OCI-LY7 (cell line): ENCODE measurements around the gene MYLIP. TPM values are rescaled to one million over a fixed set of nuclear protein-coding genes. Genes with fewer than 3 reads are reported as not detected.
A peak's percentile ranks its signal among the peaks of the same experiment; 100 is the strongest.

Source experiments
- BruUV-seq: library from RNA; stranded (reverse); fragments of 400-500 nt; replicated peaks from 2 replicates; lab custom pipeline; 2021; lab: Mats Ljungman, UMichigan
- CTCF ChIA-PET: fragments of 300-600 bp; sonication (Branson Sonifier 250); formaldehyde crosslinking; loops from one replicate; lab custom pipeline; 2022; ENCODE audit warnings: antibody characterized with exemption; ENCODE audit not compliant: unreplicated experiment; lab: Charles Lee
- POLR2A ChIA-PET: fragments of 300-600 bp; sonication (Branson Sonifier 250); formaldehyde crosslinking; loops from one replicate; lab custom pipeline; 2022; ENCODE audit warnings: antibody characterized with exemption; lab: Charles Lee
- DNase-seq: peaks from one replicate; pipeline ENCODE4 v3.0.0-alpha.2; 2015; ENCODE audit warnings: low spot score
- H2AFZ ChIP-seq: fragments of 200-600 bp; sonication (generic), shearing (Covaris generic); 2 replicates; pipeline ENCODE4 v1.6.1; 2014; ENCODE audit warnings: mild to moderate bottlenecking, antibody characterized with exemption, low read length, moderate library complexity
- H3K27ac ChIP-seq: fragments of 200-600 bp; sonication (generic); 2 replicates; pipeline ENCODE4 v1.5.1; 2014; ENCODE audit warnings: mixed run types, low read depth, mild to moderate bottlenecking, moderate library complexity, low read length, inconsistent platforms; ENCODE audit not compliant: poor library complexity, severe bottlenecking
- H3K36me3 ChIP-seq: fragments of 200-600 bp; sonication (generic); 2 replicates; pipeline ENCODE4 v1.6.1; 2014; ENCODE audit warnings: mild to moderate bottlenecking, antibody characterized with exemption, low read length, moderate library complexity, mixed read lengths; ENCODE audit not compliant: insufficient read depth
- H3K4me1 ChIP-seq: fragments of 200-600 bp; sonication (generic); 2 replicates; pipeline ENCODE4 v1.5.1; 2014; ENCODE audit warnings: mild to moderate bottlenecking, low read length; ENCODE audit not compliant: insufficient read depth, poor library complexity, severe bottlenecking
- H3K4me2 ChIP-seq: fragments of 200-600 bp; sonication (generic); 2 replicates; pipeline ENCODE4 v1.6.1; 2014; ENCODE audit warnings: mild to moderate bottlenecking, low read length
- H3K4me3 ChIP-seq: fragments of 200-600 bp; sonication (generic); 2 replicates; pipeline ENCODE4 v1.5.1; 2014; ENCODE audit warnings: mild to moderate bottlenecking, low read depth, low read length; ENCODE audit not compliant: poor library complexity, severe bottlenecking
- H3K79me2 ChIP-seq: fragments of 200-600 bp; sonication (generic); 2 replicates; pipeline ENCODE4 v1.6.1; 2016; ENCODE audit warnings: low read depth, mild to moderate bottlenecking, low read length, moderate library complexity, mixed read lengths; ENCODE audit not compliant: insufficient read depth
- H3K9me2 ChIP-seq: fragments of 200-600 bp; sonication (generic); 2 replicates; pipeline ENCODE4 v1.6.1; 2016; ENCODE audit warnings: mild to moderate bottlenecking, low read length, mixed read lengths; ENCODE audit not compliant: insufficient read depth
- H3K9me3 ChIP-seq: fragments of 200-600 bp; sonication (generic); 2 replicates; pipeline ENCODE4 v1.6.1; 2014; ENCODE audit warnings: mild to moderate bottlenecking, mixed run types, low read length, mixed read lengths
- H4K20me1 ChIP-seq: fragments of 200-600 bp; sonication (generic); 2 replicates; pipeline ENCODE4 v1.6.1; 2014; ENCODE audit warnings: mild to moderate bottlenecking, antibody characterized with exemption, low read length, moderate library complexity, mixed read lengths; ENCODE audit not compliant: insufficient read depth
- EZH2phosphoT487 ChIP-seq: fragments of 200-600 bp; sonication (generic); IDR thresholded peaks from 2 replicates; pipeline ENCODE4 v1.6.1; 2018; ENCODE audit warnings: low read depth, borderline replicate concordance, mild to moderate bottlenecking, mixed run types, antibody characterized with exemption, low read length, moderate library complexity, mixed read lengths
- intact Hi-C: fragments of 100-400 bp; cut with micrococcal nuclease; formaldehyde crosslinking; loops from one replicate; pipeline ENCODE4 v1.10.0; 2022; ENCODE audit not compliant: unreplicated experiment
- total RNA-seq, 2 experiments: library from RNA; depleted of rRNA in 1 of 2; stranded (reverse); fragments of >200 nt in 1 of 2; shearing (Covaris generic) in 1 of 2; gene quantifications; 2 replicates each; pipeline ENCODE4 v1.2.3, GENCODE V29; 2014 to 2022
- TF ChIP-seq, protein P1 (sequence below): fragments of 200-600 bp; sonication (generic); conservative IDR thresholded peaks from 2 replicates; pipeline ENCODE4 v1.5.1; 2014; ENCODE audit warnings: mild to moderate bottlenecking, antibody characterized with exemption, low read length, moderate library complexity, mixed read lengths

The MYLIP gene
- total RNA-seq, 2 experiments from 2014 or later = 8.5 to 15.3 TPM

- no peak for DNase-seq
- Histone ChIP-seq H3K4me3 (no peak overlapping the region), H4K20me1 (peaks cover 43% of the 10 kb centered on the region), H3K4me2 (peak overlapping the region; percentile 28; the same call in 1 of the 2 replicates), H3K36me3 (peaks cover 66% of the 10 kb centered on the region), H3K9me2 (no peaks in the 10 kb centered on the region), H2AFZ (no peak overlapping the region), H3K79me2 (peaks cover 84% of the 10 kb centered on the region), H3K4me1 (peaks cover 41% of the 10 kb centered on the region), H3K9me3 (no peaks in the 10 kb centered on the region), H3K27ac (no peak overlapping the region)
- CTCF ChIA-PET = no interaction called here
- BruUV-seq = no TSS peak
- intact Hi-C loops = loop anchor here (10.0 kb wide), 1 partner anchor 473 kb away; the partner anchor contains the start of gene DTNBP1
- TF ChIP-seq, protein P1, sequence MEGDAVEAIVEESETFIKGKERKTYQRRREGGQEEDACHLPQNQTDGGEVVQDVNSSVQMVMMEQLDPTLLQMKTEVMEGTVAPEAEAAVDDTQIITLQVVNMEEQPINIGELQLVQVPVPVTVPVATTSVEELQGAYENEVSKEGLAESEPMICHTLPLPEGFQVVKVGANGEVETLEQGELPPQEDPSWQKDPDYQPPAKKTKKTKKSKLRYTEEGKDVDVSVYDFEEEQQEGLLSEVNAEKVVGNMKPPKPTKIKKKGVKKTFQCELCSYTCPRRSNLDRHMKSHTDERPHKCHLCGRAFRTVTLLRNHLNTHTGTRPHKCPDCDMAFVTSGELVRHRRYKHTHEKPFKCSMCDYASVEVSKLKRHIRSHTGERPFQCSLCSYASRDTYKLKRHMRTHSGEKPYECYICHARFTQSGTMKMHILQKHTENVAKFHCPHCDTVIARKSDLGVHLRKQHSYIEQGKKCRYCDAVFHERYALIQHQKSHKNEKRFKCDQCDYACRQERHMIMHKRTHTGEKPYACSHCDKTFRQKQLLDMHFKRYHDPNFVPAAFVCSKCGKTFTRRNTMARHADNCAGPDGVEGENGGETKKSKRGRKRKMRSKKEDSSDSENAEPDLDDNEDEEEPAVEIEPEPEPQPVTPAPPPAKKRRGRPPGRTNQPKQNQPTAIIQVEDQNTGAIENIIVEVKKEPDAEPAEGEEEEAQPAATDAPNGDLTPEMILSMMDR = no peak
- TF ChIP-seq EZH2phosphoT487 = no peak
- POLR2A ChIA-PET = interaction anchor here (0.7 to 1.9 kb wide), 4 partner anchors 9 to 67 kb away, joined by 3 to 9 read pairs (median 4); partner anchors contain the start of gene MYLIP
These were observed 8.5 kb downstream of the MYLIP start for GRCh38 chr6:16137451-16137801.

GRCh38 chr6:16139556-16139955 is 10.7 kb downstream of the MYLIP start:
- Histone ChIP-seq H3K27ac (no peak overlapping the region), H3K9me3 (no peaks in the 10 kb centered on the region), H3K4me3 (no peak overlapping the region), H3K4me2 (no peak overlapping the region), H3K36me3 (peaks cover 66% of the 10 kb centered on the region), H3K4me1 (peaks cover 25% of the 10 kb centered on the region), H3K79me2 (peaks cover 62% of the 10 kb centered on the region; the same call in 1 of the 2 replicates), H4K20me1 (peaks cover 27% of the 10 kb centered on the region), H3K9me2 (no peaks in the 10 kb centered on the region), H2AFZ (no peak overlapping the region)
- ChIA-PET CTCF (no interaction called here), POLR2A (interaction anchor here (0.7 to 1.3 kb wide), 3 partner anchors 14 to 471 kb away, joined by 3 to 5 read pairs (median 4); no protein-coding TSS in a partner anchor)
- no TSS peak for BruUV-seq
- TF ChIP-seq, protein P1 = no peak
- TF ChIP-seq EZH2phosphoT487 = no peak
- DNase-seq = no peak
- intact Hi-C loops = loop anchor here (10.0 kb wide), 1 partner anchor 475 kb away; the partner anchor contains the start of gene DTNBP1

DNA sequence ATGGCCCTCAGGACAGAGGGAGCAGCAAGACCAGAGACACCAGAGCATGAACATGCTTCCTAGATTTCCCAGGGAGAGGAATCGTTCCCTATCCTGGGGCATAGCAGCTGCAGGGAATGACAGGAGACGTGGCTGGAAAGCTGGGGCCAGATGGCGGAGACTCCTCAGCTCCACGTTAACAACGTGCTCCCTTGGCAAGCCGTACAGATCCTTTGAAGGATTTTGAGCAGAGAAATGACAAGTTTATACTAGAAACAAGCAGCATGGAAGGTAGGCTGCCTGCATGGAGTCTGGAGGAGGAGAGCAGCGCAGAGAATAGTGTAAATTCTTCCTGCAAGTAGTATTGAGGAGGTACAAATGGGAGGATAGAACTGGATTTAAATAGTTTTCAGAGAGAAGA is 11.7 kb downstream of the MYLIP start:
- H3K79me2 ChIP-seq = peaks cover 52% of the 10 kb centered on the region; the same call in 1 of the 2 replicates

More for the DNA sequence above, 11.7 kb downstream of the MYLIP start:
- BruUV-seq = no TSS peak
- H3K27ac ChIP-seq = no peak overlapping the region
- no peak overlapping the region for H2AFZ ChIP-seq
- no peak for TF ChIP-seq EZH2phosphoT487
- TF ChIP-seq, protein P1 = no peak
- ChIA-PET POLR2A (interaction anchor here (1.0 kb wide), 1 partner anchor 9 kb away, joined by 3 read pairs; no protein-coding TSS in a partner anchor), CTCF (no interaction called here)
- intact Hi-C loops = no loop called here
- H3K4me2 ChIP-seq = no peak overlapping the region
- peaks cover 68% of the 10 kb centered on the region for H3K36me3 ChIP-seq
- no peaks in the 10 kb centered on the region for H3K9me2 ChIP-seq
- H4K20me1 ChIP-seq = peaks cover 21% of the 10 kb centered on the region
- no peak for DNase-seq
- no peak overlapping the region for H3K4me3 ChIP-seq
- H3K4me1 ChIP-seq = peaks cover 18% of the 10 kb centered on the region
- no peaks in the 10 kb centered on the region for H3K9me3 ChIP-seq
